Astrocyte of the cerebellum (primary cell): Measurements from ENCODE around the gene MEGF11.

ENCODE experiments used
- DNase-seq: peaks from one replicate; pipeline ENCODE4 v3.0.0-alpha.2; 2011; ENCODE audit warnings: low read depth
- H3K4me3 ChIP-seq: 2 replicates; pipeline ENCODE4 v1.5.1; 2011; ENCODE audit warnings: mild to moderate bottlenecking, low read depth, low read length, moderate library complexity
- in situ Hi-C: cut with HindIII; loops from 2 replicates; pipeline ENCODE4 v1.10.0; 2017; ENCODE audit warnings: low sequenced_read_pairs
- TF ChIP-seq, protein P1 (sequence below): IDR thresholded peaks from 2 replicates; pipeline ENCODE4 v1.5.1; 2012; ENCODE audit warnings: low read length, low read depth, moderate library complexity, mild to moderate bottlenecking; ENCODE audit errors: missing control alignments

Gene MEGF11

GRCh38 chr15:66142285-66142684 lies 111.3 kb downstream of the MEGF11 start:
- in situ Hi-C loops, result loop anchor here (5.0 kb wide), 1 partner anchor 80 kb away; no protein-coding TSS in a partner anchor

GRCh38 chr15:66139591-66140207 lies 113.9 kb downstream of the MEGF11 start:
- H3K4me3 ChIP-seq, result no peak overlapping the region
- TF ChIP-seq, protein P1, sequence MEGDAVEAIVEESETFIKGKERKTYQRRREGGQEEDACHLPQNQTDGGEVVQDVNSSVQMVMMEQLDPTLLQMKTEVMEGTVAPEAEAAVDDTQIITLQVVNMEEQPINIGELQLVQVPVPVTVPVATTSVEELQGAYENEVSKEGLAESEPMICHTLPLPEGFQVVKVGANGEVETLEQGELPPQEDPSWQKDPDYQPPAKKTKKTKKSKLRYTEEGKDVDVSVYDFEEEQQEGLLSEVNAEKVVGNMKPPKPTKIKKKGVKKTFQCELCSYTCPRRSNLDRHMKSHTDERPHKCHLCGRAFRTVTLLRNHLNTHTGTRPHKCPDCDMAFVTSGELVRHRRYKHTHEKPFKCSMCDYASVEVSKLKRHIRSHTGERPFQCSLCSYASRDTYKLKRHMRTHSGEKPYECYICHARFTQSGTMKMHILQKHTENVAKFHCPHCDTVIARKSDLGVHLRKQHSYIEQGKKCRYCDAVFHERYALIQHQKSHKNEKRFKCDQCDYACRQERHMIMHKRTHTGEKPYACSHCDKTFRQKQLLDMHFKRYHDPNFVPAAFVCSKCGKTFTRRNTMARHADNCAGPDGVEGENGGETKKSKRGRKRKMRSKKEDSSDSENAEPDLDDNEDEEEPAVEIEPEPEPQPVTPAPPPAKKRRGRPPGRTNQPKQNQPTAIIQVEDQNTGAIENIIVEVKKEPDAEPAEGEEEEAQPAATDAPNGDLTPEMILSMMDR, result no peak
- in situ Hi-C loops, result loop anchor here (5.0 kb wide), 1 partner anchor 77 kb away; no protein-coding TSS in a partner anchor
- no peak for DNase-seq

More at GRCh38 chr15:66142285-66142684, 111.3 kb downstream of the MEGF11 start:
- TF ChIP-seq, protein P1, result no peak
- no peak overlapping the region for H3K4me3 ChIP-seq
- DNase-seq, result no peak

GRCh38 chr15:66138892-66139590 lies 114.5 kb downstream of the MEGF11 start:
- DNase-seq, result no peak
- no peak overlapping the region for H3K4me3 ChIP-seq
- TF ChIP-seq, protein P1, result no peak
- in situ Hi-C loops, result no loop called here

DNA sequence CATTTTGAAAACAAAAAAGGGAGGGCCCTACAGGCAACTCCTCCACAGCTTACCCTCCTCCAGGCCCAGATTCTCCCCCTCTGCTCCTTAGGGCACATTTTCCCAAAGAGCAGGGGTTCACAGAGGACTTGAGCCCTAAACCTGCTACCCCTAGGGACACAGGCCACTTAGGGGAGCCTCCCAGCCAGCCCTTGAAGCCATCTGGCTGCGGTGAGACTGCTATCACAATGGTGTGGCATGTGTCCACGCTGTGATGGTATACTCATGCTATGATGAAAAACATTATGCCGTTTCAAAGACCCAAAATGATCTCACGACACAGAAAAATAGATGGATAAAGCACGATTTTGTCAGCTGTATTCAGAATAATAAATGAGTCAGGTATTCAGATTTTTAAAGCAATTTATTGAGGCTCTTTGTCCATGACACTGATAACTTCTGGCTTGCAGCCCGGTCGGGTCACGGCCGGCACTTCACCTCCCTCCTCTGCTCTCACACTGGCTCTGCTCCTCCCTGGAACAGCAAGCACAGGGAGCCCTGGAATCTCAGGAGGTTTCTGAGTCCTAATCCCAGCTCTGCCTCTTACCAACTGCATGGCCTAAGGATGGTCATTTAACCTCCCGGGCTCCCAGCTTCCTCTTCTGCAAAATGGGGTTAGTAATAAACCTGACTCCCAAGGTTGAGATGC lies 115.3 kb downstream of the MEGF11 start:
- no peak overlapping the region for H3K4me3 ChIP-seq
- in situ Hi-C loops, result no loop called here
- TF ChIP-seq, protein P1, result no peak
- DNase-seq, result no peak

DNA sequence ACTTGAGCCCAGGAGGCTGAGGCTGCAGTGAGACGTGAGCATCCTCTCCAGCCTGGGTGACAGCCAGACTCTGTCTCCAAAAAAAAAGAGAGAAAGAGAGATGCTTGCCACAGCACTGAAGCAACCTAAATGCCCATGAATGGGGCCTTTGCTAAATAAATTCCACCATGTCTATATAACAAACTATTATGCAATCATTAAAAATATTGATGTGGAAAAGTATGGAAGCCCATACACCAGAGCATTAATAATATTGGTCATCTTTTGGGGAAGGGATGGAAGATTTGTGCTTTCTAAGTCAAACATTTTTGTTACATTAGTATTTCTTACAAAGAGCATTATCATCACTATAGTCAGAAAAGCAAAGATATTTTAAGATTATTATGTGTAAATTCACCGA lies 116.6 kb downstream of the MEGF11 start:
- no peak overlapping the region for H3K4me3 ChIP-seq
- in situ Hi-C loops, result no loop called here
- DNase-seq, result no peak
- TF ChIP-seq, protein P1, result no peak

GRCh38 chr15:66135664-66136063 lies 117.9 kb downstream of the MEGF11 start:
- DNase-seq, result no peak
- in situ Hi-C loops, result no loop called here
- TF ChIP-seq, protein P1, result no peak
- H3K4me3 ChIP-seq, result no peak overlapping the region
